Stimulated activated CD8-positive, alpha-beta memory T cell treated with anti-CD3 and anti-CD28 coated beads, Interleukin-2, amount 100 ng/mL, for 1 hour (primary cell): ENCODE data around the gene PHETA2.
"Not testable (repeated sequence)": the region's sequence is repeated elsewhere in the genome, so short reads cannot be mapped to it uniquely, and the experiment has no call there.

Experiments
- DNase-seq, 2 donors: peaks; one replicate each; pipeline ENCODE4 v3.0.0-alpha.2; 2020; ENCODE audit warnings: low read depth in 2 of 2

The PHETA2 gene

GRCh38 chr22:42069801-42070516 lies 4.1 kb upstream of the PHETA2 start:
- DNase-seq: no peak

GRCh38 chr22:42070517-42071422 lies 3.3 kb upstream of the PHETA2 start, which contains the start of gene NAGA:
Gene NAGA, minus strand, starts transcription at chr22:42070812. Its CDS starts 515 bp downstream, at chr22:42070297.
- peak; percentile 69 to 83 for DNase-seq

GRCh38 chr22:42071508-42071907 lies 2.5 kb upstream of the PHETA2 start:
- not testable (repeated sequence) for DNase-seq

GRCh38 chr22:42072606-42073330 lies 1.3 kb upstream of the PHETA2 start:
- no peak for DNase-seq

- DNase-seq: no peak
Observed at GRCh38 chr22:42073621-42074041, 417 bp upstream of the PHETA2 start.

- DNase-seq: no peak
Observed at GRCh38 chr22:42074846-42075676, 1.0 kb downstream of the PHETA2 start.

- DNase-seq: no peak
Observed at GRCh38 chr22:42076764-42077485, 2.9 kb downstream of the PHETA2 start.

- no peak for DNase-seq
Observed at GRCh38 chr22:42077486-42078125, 3.6 kb downstream of the PHETA2 start.

GRCh38 chr22:42078469-42079318 lies 4.6 kb downstream of the PHETA2 start:
- no peak for DNase-seq

GRCh38 chr22:42079319-42080251 lies 5.5 kb downstream of the PHETA2 start, which contains the start of gene SMDT1:
Gene SMDT1, plus strand, starts transcription at chr22:42079700. Its CDS starts 69 bp downstream, at chr22:42079769.
- peak; percentile 97 to 98 for DNase-seq

- DNase-seq: no peak
Observed at GRCh38 chr22:42080287-42080686, 6.2 kb downstream of the PHETA2 start.

- no peak for DNase-seq
Observed at GRCh38 chr22:42083119-42083518, 9.1 kb downstream of the PHETA2 start.

- DNase-seq: no peak
Observed at GRCh38 chr22:42084874-42085273, 10.8 kb downstream of the PHETA2 start.

- no peak for DNase-seq
Observed at GRCh38 chr22:42086051-42086450, 12.0 kb downstream of the PHETA2 start.

- peak; percentile 95 to 97 for DNase-seq
Observed at GRCh38 chr22:42090596-42091454, 16.8 kb downstream of the PHETA2 start, which contains the start of gene NDUFA6. Gene NDUFA6, minus strand, starts transcription at chr22:42090772. Its CDS starts 28 bp downstream, at chr22:42090744.

- no peak for DNase-seq
Observed at GRCh38 chr22:42091455-42091782, 17.4 kb downstream of the PHETA2 start.

- no peak for DNase-seq
Observed at GRCh38 chr22:42101199-42101598, 27.2 kb downstream of the PHETA2 start.
